HepG2 (cell line): Measurements from ENCODE around the gene BICDL2. TPM values are rescaled to one million over a fixed set of nuclear protein-coding genes. Genes with fewer than 3 reads are reported as not detected.

ENCODE experiments used
- AFF4 ChIP-seq: sonication (generic); formaldehyde crosslinking; IDR thresholded peaks from 2 replicates; pipeline ENCODE4 v1.4.0; 2020; ENCODE audit warnings: missing genetic modification reagents
- FUBP1 ChIP-seq: sonication (generic); formaldehyde crosslinking; IDR thresholded peaks from 2 replicates; pipeline ENCODE4 v1.5.1; 2020; ENCODE audit warnings: missing genetic modification reagents, mild to moderate bottlenecking, borderline replicate concordance
- HNRNPUL1 ChIP-seq: fragments of 200-400 bp; formaldehyde crosslinking; IDR thresholded peaks from 2 replicates; pipeline ENCODE4 v1.6.1; 2017; ENCODE audit warnings: low read depth, mild to moderate bottlenecking, low read length, moderate library complexity
- MAFG ChIP-seq: sonication (generic); formaldehyde crosslinking; IDR thresholded peaks from 2 replicates; pipeline ENCODE4 v1.5.1; 2020; ENCODE audit warnings: mild to moderate bottlenecking, missing genetic modification reagents
- MIER2 ChIP-seq: IDR thresholded peaks from 2 replicates; pipeline ENCODE4 v1.6.1; 2016; ENCODE audit warnings: missing biosample characterization, missing genetic modification reagents
- MLX ChIP-seq: IDR thresholded peaks from 2 replicates; pipeline ENCODE4 v1.6.1; 2016
- NFKB2 ChIP-seq: sonication (generic); formaldehyde crosslinking; IDR thresholded peaks from 2 replicates; pipeline ENCODE4 v1.4.0; 2020; ENCODE audit warnings: missing genetic modification reagents, borderline replicate concordance
- ONECUT2 ChIP-seq: sonication (generic); formaldehyde crosslinking; IDR thresholded peaks from 2 replicates; pipeline ENCODE4 v1.4.0; 2020; ENCODE audit warnings: missing genetic modification reagents
- RELA ChIP-seq: sonication (generic); formaldehyde crosslinking; IDR thresholded peaks from 2 replicates; pipeline ENCODE4 v1.4.0; 2020; ENCODE audit warnings: missing genetic modification reagents
- SYNCRIP ChIP-seq: fragments of 200-400 bp; formaldehyde crosslinking; IDR thresholded peaks from 2 replicates; pipeline ENCODE4 v1.6.1; 2018; ENCODE audit warnings: mild to moderate bottlenecking, low read depth, low read length; ENCODE audit not compliant: insufficient read depth
- ZBTB46 ChIP-seq: sonication (generic); formaldehyde crosslinking; IDR thresholded peaks from 2 replicates; pipeline ENCODE4 v1.4.0; 2020; ENCODE audit warnings: mild to moderate bottlenecking, missing genetic modification reagents, borderline replicate concordance
- ZBTB7B ChIP-seq: sonication (generic); formaldehyde crosslinking; IDR thresholded peaks from 2 replicates; pipeline ENCODE4 v1.4.0; 2020; ENCODE audit warnings: missing genetic modification reagents
- ZKSCAN8 ChIP-seq: IDR thresholded peaks from 2 replicates; pipeline ENCODE4 v1.6.1; 2016; ENCODE audit warnings: borderline replicate concordance, missing genetic modification reagents, missing compliant biosample characterization
- ZNF207 ChIP-seq: fragments of 450-650 bp; IDR thresholded peaks from 2 replicates; pipeline ENCODE4 v1.6.1; 2016; ENCODE audit warnings: antibody characterized with exemption, borderline replicate concordance
- ZNF430 ChIP-seq: sonication (generic); formaldehyde crosslinking; IDR thresholded peaks from 2 replicates; pipeline ENCODE4 v1.9.0; 2021; ENCODE audit warnings: mild to moderate bottlenecking, missing genetic modification reagents
- ZNF563 ChIP-seq: sonication (generic); formaldehyde crosslinking; IDR thresholded peaks from 2 replicates; pipeline ENCODE4 v1.8.0; 2022; ENCODE audit warnings: mild to moderate bottlenecking, moderate library complexity, missing genetic modification reagents
- polyA plus RNA-seq, 8 experiments: library from polyadenylated mRNA; depleted of rRNA in 3 of 8; stranded (reverse) in 7 of 8; unstranded in 1 of 8; fragments of >200 nt; fragmentation: Illumina TruSeq in 4 of 8; extraction: Trizol in 4 of 8; gene quantifications; 2 replicates each; pipeline versions ENCODE4 v1.2.1 to v1.2.3, GENCODE V29; 2011 to 2016; ENCODE audit warnings: low read depth in 4 of 8, missing spikeins in 1 of 8, mixed read lengths in 1 of 8; ENCODE audit not compliant: insufficient read depth in 1 of 8
- total RNA-seq, 5 experiments: library from RNA; depleted of rRNA; stranded (reverse); fragments of >200 nt; fragmentation: Illumina TruSeq; extraction: Trizol; gene quantifications; 2 replicates each; pipeline ENCODE4 v1.2.3, GENCODE V29; 2016; ENCODE audit warnings: low read depth in 1 of 5
- TF ChIP-seq, protein P1 (sequence below): sonication (generic); formaldehyde crosslinking; IDR thresholded peaks from 2 replicates; pipeline ENCODE4 v1.4.0; 2020; ENCODE audit warnings: missing genetic modification reagents, borderline replicate concordance

Gene BICDL2
- total and polyA plus RNA-seq, 2 of the 13 experiments (the other 11 are each of a cell fraction or from before 2014, with no cell fraction given): 0.12 TPM; not detected in 1

GRCh38 chr16:3023669-3024478 is 12.9 kb downstream of the BICDL2 start, which contains the start of the genes HCFC1R1 and THOC6 (continued):
- TF ChIP-seq, protein P1, sequence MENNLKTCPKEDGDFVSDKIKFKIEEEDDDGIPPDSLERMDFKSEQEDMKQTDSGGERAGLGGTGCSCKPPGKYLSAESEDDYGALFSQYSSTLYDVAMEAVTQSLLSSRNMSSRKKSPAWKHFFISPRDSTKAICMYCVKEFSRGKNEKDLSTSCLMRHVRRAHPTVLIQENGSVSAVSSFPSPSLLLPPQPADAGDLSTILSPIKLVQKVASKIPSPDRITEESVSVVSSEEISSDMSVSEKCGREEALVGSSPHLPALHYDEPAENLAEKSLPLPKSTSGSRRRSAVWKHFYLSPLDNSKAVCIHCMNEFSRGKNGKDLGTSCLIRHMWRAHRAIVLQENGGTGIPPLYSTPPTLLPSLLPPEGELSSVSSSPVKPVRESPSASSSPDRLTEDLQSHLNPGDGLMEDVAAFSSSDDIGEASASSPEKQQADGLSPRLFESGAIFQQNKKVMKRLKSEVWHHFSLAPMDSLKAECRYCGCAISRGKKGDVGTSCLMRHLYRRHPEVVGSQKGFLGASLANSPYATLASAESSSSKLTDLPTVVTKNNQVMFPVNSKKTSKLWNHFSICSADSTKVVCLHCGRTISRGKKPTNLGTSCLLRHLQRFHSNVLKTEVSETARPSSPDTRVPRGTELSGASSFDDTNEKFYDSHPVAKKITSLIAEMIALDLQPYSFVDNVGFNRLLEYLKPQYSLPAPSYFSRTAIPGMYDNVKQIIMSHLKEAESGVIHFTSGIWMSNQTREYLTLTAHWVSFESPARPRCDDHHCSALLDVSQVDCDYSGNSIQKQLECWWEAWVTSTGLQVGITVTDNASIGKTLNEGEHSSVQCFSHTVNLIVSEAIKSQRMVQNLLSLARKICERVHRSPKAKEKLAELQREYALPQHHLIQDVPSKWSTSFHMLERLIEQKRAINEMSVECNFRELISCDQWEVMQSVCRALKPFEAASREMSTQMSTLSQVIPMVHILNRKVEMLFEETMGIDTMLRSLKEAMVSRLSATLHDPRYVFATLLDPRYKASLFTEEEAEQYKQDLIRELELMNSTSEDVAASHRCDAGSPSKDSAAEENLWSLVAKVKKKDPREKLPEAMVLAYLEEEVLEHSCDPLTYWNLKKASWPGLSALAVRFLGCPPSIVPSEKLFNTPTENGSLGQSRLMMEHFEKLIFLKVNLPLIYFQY: no peak
- TF ChIP-seq MLX (CRISPR knock-in tag) (peak; percentile 65; the same call in 1 of the 2 replicates), AFF4 (CRISPR knock-in tag) (no peak), ONECUT2 (no peak), RELA (no peak), ZNF430 (no peak; the same call in 1 of the 2 replicates), ZBTB7B (CRISPR knock-in tag) (peak; percentile 82), SYNCRIP (no peak), ZNF563 (CRISPR knock-in tag) (peak; percentile 88), ZBTB46 (no peak), FUBP1 (CRISPR knock-in tag) (no peak), MAFG (CRISPR knock-in tag) (no peak), HNRNPUL1 (peak; percentile 69; the same call in 1 of the 2 replicates), ZNF207 (no peak), ZKSCAN8 (CRISPR knock-in tag) (no peak; the same call in 1 of the 2 replicates), MIER2 (no peak), NFKB2 (CRISPR knock-in tag) (peak; percentile 61; the same call in 1 of the 2 replicates)
